HG02623 (cell line): ENCODE data around the gene MNAT1.
A peak's percentile ranks its signal among the peaks of the same experiment; 100 is the strongest.
"Not testable (repeated sequence)": the region's sequence is repeated elsewhere in the genome, so short reads cannot be mapped to it uniquely, and the experiment has no call there.

ENCODE experiments used
- ATAC-seq: cut with Tn5 transposase; IDR thresholded peaks from one replicate; pipeline ENCODE4 v1.9.1; 2021; ENCODE audit warnings: moderate library complexity; ENCODE audit not compliant: unreplicated experiment

Gene MNAT1

GRCh38 chr14:60867503-60868172 is 133.1 kb downstream of the MNAT1 start:
- no peak for ATAC-seq

- ATAC-seq = no peak
Measured at GRCh38 chr14:60878121-60878520, 143.6 kb downstream of the MNAT1 start.

- no peak for ATAC-seq
Measured at GRCh38 chr14:60878536-60878935, 144.0 kb downstream of the MNAT1 start.

- ATAC-seq = no peak
Measured at GRCh38 chr14:60882219-60882618, 147.7 kb downstream of the MNAT1 start.

GRCh38 chr14:60884134-60884533 is 149.6 kb downstream of the MNAT1 start:
- no peak for ATAC-seq

- not testable (repeated sequence) for ATAC-seq
Measured at GRCh38 chr14:60890636-60891035, 156.1 kb downstream of the MNAT1 start.

GRCh38 chr14:60893911-60894310 is 159.3 kb downstream of the MNAT1 start:
- no peak for ATAC-seq

- no peak for ATAC-seq
Measured at GRCh38 chr14:60904381-60904780, 169.8 kb downstream of the MNAT1 start.

- ATAC-seq = no peak
Measured at GRCh38 chr14:60905923-60906322, 171.4 kb downstream of the MNAT1 start.

GRCh38 chr14:60915781-60916180 is 181.2 kb downstream of the MNAT1 start:
- no peak for ATAC-seq

- ATAC-seq = no peak
Measured at GRCh38 chr14:60922050-60922449, 187.5 kb downstream of the MNAT1 start.

- ATAC-seq = no peak
Measured at GRCh38 chr14:60925286-60925685, 190.7 kb downstream of the MNAT1 start.

- ATAC-seq = peak; percentile 96
Measured at GRCh38 chr14:60926002-60926401, 191.4 kb downstream of the MNAT1 start.

- no peak for ATAC-seq
Measured at GRCh38 chr14:60931218-60931617, 196.7 kb downstream of the MNAT1 start.

GRCh38 chr14:60933920-60934655 is 199.5 kb downstream of the MNAT1 start:
- no peak for ATAC-seq

GRCh38 chr14:60935319-60935718 is 200.8 kb downstream of the MNAT1 start:
- no peak for ATAC-seq

GRCh38 chr14:60943637-60944032 is 209.1 kb downstream of the MNAT1 start:
- ATAC-seq = no peak

GRCh38 chr14:60944204-60944603 is 209.6 kb downstream of the MNAT1 start:
- no peak for ATAC-seq

- no peak for ATAC-seq
Measured at GRCh38 chr14:60945984-60946383, 211.4 kb downstream of the MNAT1 start.

GRCh38 chr14:60946773-60947172 is 212.2 kb downstream of the MNAT1 start:
- ATAC-seq = no peak

GRCh38 chr14:60951776-60952435 is 217.3 kb downstream of the MNAT1 start:
- ATAC-seq = no peak

GRCh38 chr14:60956202-60956601 is 221.6 kb downstream of the MNAT1 start:
- no peak for ATAC-seq
